ENCODE measurements around the gene SEC14L5.

GRCh38 chr16:4917117-4917516, 41.0 kb upstream of the SEC14L5 start:
- TF ChIP-seq POLR2AphosphoS5 (IDR thresholded peaks at IDR 0.05) (no peak), CTCF (IDR thresholded peaks at IDR 0.05) (no peak), EP300 (IDR thresholded peaks at IDR 0.05) (no peak), POLR2A (IDR thresholded peaks at IDR 0.05; ENCODE audit: low read depth) (no peak)

Measured in esophagus muscularis mucosa (tissue), 4 donors.